HG02852 (cell line): Measurements from ENCODE around the gene PROM2.

Source experiments
- ATAC-seq: cut with Tn5 transposase; IDR thresholded peaks from one replicate; pipeline ENCODE4 v1.9.1; 2021; ENCODE audit warnings: mild to moderate bottlenecking, moderate library complexity; ENCODE audit not compliant: unreplicated experiment

PROM2 gene

DNA sequence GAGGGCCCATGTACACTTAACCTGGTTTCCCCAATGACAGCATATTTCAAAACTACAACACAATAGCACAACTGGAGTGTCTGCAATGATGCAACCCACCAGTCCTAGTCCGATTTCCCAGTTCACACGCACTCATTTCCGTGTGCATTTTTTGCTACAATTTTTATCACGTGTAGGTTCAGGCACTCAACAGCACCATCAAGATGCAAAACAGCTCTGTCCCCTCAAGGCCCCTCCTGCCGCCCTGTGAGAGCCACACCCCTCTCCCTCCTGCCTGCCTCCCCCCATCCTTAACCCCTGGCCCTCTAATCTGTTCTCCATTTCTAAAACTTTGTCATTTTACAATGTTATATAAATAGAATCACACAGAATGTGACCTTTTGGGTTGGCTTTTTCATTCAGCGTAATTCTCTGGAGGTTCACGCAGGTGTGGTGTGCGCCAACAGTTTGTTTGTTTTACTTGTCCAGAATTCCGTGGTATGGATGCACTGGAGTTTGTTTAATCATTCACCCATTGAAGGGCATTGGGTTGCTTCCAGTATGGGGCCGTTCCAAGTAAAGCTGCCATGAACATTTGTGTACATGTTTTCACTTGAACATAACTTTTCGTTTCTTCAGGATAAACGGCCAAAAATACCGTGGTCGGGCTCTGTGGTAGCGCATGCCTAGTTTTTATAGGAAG, 31.3 kb downstream of the PROM2 start:
- no peak for ATAC-seq

DNA sequence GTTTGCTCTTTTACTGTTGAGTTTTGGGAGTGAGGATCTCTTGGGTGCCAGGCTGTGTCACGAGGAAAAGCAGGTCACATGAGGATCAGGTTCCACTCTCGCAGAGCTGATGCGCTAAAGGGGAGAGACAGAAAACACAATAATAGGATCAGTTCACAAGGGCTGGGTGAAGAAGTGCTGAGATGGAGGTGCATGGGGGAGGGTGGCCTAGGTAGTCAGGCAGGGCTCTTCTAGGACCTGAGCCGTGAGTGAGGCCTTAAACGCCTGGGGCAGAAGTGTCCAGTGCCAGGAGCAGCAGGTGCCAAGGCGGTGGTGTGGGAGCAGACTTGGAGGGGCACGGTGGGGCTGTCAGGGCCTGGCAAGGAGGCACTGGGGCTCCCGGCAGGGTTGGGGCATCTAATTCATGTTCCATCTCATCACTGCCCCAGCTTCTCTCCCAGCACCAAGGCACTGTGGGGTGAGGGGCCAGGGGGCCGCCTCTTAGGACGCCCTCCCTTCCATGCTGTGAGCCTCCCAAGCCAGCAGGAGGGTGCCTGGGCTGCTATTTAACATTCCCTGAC, 32.2 kb downstream of the PROM2 start:
- no peak for ATAC-seq

- no peak for ATAC-seq
Measured at GRCh38 chr2:95307036-95307435, 32.8 kb downstream of the PROM2 start.

GRCh38 chr2:95307878-95308277, 33.6 kb downstream of the PROM2 start:
- no peak for ATAC-seq

GRCh38 chr2:95308426-95308990, 34.3 kb downstream of the PROM2 start:
- ATAC-seq, result no peak

GRCh38 chr2:95309599-95309998, 35.4 kb downstream of the PROM2 start:
- no peak for ATAC-seq

DNA sequence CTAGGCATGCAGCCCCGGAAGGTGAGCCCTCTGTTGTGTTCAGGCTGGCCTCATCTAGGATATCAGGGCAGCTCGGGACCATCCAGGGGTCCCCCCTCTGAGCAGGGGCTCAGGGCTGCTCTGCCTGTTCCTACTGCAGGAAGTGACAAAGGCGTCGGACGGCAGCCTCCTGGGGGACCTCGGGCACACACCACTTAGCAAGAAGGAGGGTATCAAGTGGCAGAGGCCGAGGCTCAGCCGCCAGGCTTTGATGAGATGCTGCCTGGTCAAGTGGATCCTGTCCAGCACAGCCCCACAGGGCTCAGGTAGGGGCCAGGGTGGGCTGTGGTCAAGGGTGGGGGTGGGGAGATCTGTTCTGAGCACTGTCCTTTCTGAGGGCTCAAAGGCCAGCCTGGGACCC, 36.0 kb downstream of the PROM2 start:
- ATAC-seq, result no peak

DNA sequence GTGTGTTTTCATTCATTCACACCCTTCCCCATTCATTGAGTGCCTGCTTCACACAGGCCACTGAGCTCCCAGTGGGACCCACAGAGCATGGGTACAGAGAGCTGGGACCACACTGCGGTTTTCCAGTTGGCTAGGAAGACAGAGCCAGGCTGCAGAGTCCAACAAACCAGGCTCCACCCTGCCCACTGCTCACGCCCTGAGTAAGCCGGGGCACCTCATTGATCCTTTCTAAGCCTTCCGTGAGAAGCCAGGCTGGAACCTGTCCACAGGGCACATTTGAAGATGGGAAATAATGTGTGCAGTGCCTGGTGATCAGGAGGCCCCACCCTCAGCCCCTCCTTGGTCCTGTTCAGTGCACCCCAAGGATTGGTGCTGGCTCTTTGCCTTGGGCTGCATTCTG, 36.4 kb downstream of the PROM2 start:
- no peak for ATAC-seq

- ATAC-seq, result no peak
Measured at GRCh38 chr2:95311815-95312542, 37.7 kb downstream of the PROM2 start.

GRCh38 chr2:95312543-95313201, 38.4 kb downstream of the PROM2 start:
- no peak for ATAC-seq

GRCh38 chr2:95313296-95314131, 39.3 kb downstream of the PROM2 start:
- no peak for ATAC-seq

- no peak for ATAC-seq
Measured at GRCh38 chr2:95314598-95314963, 40.3 kb downstream of the PROM2 start.

GRCh38 chr2:95314964-95315611, 40.8 kb downstream of the PROM2 start:
- ATAC-seq, result no peak

DNA sequence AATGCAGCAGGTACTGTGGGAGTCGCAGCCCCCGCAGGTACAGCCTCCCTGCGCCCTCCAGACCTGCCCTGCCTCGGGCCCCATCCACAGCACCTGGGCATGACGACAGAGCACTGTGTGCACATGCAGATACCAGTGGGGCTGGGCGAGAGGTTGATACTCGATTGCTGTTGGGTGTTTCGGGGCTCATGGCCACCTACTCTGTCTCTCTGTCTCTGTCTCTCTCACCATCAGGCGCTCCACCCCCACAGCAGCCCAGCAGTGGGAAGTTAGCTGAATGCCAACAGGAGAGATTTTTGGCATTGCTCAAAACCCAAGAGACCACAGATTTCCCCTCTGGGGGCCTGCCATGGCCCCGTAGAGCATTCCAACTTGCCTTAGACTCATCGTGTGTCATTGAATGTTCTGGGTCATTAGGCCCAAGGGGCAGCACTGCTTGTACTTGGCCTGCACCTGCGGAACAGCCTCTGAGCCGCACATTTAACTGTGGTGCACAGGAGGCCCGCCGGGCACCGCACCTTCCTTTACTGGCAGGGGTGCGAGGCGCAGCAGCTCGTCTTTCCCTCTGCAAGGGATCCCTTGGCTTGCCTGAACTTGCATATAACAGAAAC, 41.7 kb downstream of the PROM2 start:
- no peak for ATAC-seq

DNA sequence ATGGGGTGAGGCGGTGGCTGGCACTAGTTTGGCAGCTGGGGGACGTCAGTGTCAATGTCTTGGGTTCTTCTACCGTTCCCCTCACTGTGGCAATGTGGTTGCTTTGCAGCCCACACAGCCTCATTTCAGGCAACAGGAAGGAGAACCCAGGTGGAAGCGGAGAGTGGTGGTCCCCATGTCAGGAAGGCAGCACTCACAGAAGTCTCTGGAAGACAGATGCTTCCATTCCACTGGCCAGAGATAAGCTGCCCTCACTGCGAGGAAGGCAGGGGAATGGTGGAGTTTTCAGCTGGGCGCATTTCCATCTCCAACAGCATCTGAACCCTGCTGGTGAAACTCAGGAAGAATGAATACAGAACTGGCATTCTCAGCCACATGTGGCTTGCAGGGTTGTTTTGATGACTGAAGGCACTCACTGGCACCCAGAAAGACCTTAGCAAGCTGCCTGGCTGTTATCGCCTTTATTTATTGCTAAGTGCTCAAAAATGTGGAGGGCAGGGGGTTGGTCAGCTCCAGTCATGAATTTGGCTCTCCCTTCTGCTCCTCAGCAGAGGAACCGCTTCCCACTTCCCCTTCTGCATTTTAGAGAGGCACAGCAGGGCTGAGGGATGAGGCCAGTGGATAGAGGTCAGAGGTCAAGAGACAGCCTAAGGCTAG, 42.3 kb downstream of the PROM2 start:
- no peak for ATAC-seq

GRCh38 chr2:95317123-95317500, 42.9 kb downstream of the PROM2 start:
- no peak for ATAC-seq

DNA sequence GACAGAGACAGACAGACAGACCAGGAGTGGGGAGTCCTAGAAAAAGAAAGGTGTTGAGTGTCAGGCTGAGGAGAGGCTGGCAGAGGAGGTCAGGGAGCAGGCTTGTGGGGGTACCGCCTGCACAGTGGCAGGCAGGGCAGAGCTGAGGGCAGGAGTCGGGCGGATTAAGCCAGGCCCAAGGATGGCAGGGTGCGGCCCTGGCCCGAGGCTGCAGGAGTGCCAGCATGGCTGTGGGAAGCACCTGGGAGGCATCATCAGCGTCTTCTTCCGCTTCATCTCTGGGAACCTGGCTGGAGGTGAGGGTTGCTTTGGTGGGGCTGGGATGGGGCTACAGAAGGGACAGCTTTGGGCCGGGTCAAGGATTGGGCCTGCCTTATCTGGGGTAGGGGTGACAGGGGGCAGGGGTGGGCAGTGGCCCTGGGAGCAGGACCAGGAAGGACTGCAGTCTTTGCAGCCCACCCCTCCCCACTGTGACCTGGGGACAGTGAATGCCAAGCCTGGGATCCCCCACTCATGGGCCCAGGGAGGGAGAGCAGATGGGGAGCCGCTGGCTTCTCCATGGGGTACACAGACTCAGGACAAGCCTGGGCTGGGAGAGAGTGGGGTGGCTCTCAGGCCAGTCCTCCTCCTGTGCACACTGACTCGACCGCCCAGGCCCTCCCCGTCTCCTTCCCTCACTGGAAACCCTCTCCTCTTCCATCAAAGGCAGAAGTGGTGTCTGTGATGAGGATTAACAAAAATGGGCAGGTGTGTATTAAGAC, 43.6 kb downstream of the PROM2 start:
- no peak for ATAC-seq

DNA sequence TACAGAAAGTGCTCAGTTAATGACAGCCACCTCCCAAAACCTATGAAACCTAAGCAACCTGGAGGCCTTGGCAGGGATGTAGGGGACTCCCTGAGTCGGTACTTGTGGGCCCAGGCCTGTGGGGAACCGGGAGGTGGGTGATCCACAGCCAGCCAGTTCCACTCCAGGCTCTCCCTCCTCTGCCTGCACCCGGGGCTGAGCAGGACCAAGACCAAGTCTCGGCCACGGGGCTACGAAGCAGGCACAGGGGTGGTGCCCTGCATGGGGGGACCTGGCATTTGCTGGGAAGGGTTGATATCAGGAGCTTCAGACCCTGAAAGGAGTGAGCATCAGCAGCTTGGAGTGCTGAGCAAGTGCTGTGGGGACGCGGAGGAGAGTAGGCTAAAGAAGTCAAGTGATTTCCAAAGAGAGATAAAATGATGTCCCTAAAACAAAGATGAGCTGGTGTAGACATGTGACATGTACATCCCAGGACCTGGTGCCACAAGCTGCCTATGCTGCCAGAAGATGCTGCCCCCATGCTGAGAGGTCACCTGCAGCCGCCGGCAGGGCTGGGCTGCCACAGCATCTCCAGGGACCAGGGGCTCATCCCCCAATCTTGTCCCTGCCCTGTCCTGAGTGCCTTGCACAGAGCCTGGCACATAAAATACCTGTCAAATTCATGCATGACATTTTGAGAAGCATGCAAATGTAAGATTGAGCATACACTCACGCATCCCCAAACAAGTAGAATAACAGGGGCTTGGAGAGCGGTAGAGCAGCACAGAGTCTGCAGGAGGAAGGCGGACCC, 44.4 kb downstream of the PROM2 start:
- ATAC-seq, result no peak
